Activated effector memory CD4-positive, alpha-beta T cell treated with Interleukin-2 at 50 U/mL for 16 hours (primary cell): Measurements from ENCODE around the gene JARID2.

Source experiments
- DNase-seq: peaks from one replicate; pipeline ENCODE4 v3.0.0-alpha.2; 2020

JARID2 gene

GRCh38 chr6:15449011-15449410 is 203.1 kb downstream of the JARID2 start:
- no peak for DNase-seq

GRCh38 chr6:15451738-15452137 is 205.9 kb downstream of the JARID2 start:
- no peak for DNase-seq

GRCh38 chr6:15452182-15452941 is 206.5 kb downstream of the JARID2 start:
- DNase-seq = no peak

- no peak for DNase-seq
Measured at GRCh38 chr6:15453186-15453585, 207.3 kb downstream of the JARID2 start.

GRCh38 chr6:15453622-15454021 is 207.8 kb downstream of the JARID2 start:
- no peak for DNase-seq

- DNase-seq = no peak
Measured at GRCh38 chr6:15456422-15456821, 210.6 kb downstream of the JARID2 start.

- no peak for DNase-seq
Measured at GRCh38 chr6:15457121-15457650, 211.3 kb downstream of the JARID2 start.

GRCh38 chr6:15458021-15458459 is 212.2 kb downstream of the JARID2 start:
- no peak for DNase-seq

- DNase-seq = no peak
Measured at GRCh38 chr6:15460110-15460727, 214.3 kb downstream of the JARID2 start.

- no peak for DNase-seq
Measured at GRCh38 chr6:15461127-15461944, 215.5 kb downstream of the JARID2 start.

- DNase-seq = no peak
Measured at GRCh38 chr6:15462256-15462655, 216.4 kb downstream of the JARID2 start.

- DNase-seq = no peak
Measured at GRCh38 chr6:15462717-15463525, 217.1 kb downstream of the JARID2 start.

GRCh38 chr6:15464211-15464725 is 218.4 kb downstream of the JARID2 start:
- DNase-seq = peak; percentile 33

GRCh38 chr6:15465212-15465611 is 219.3 kb downstream of the JARID2 start:
- DNase-seq = no peak

- DNase-seq = no peak
Measured at GRCh38 chr6:15470746-15471145, 224.9 kb downstream of the JARID2 start.

- DNase-seq = no peak
Measured at GRCh38 chr6:15472621-15473020, 226.8 kb downstream of the JARID2 start.

- DNase-seq = no peak
Measured at GRCh38 chr6:15473174-15473573, 227.3 kb downstream of the JARID2 start.

GRCh38 chr6:15473741-15474161 is 227.9 kb downstream of the JARID2 start:
- DNase-seq = no peak

GRCh38 chr6:15474196-15474595 is 228.3 kb downstream of the JARID2 start:
- DNase-seq = no peak

- DNase-seq = no peak
Measured at GRCh38 chr6:15475261-15475660, 229.4 kb downstream of the JARID2 start.

- DNase-seq = no peak
Measured at GRCh38 chr6:15475872-15476271, 230.0 kb downstream of the JARID2 start.
